ENCODE results near the gene ADAT2. TPM values are rescaled to one million over a fixed set of nuclear protein-coding genes. Genes with fewer than 3 reads are reported as not detected.

Gene ADAT2
- total and polyA plus RNA-seq, 10 of the 15 experiments (the other 5 are each of a cell fraction or from before 2014, with no cell fraction given), result 7.8 to 38.6 (median 17.3) TPM

DNA sequence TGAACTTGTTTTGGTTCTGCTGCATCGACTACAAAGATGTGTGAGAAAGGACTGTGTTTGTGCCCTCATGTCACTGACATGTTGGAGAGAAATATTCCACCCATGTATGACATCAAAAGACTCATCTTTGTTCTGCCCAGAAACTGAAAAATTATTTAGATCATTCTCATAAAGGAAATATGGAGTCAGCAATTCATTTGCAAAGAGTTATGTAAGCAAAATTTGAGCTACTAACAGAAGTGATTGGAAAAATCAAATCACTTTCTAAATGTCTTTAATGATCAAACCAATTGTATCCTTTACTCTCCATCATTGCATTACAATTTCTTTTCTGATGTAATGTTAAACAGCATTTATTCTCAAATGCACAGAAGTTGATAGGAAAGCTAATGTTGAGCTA, 19.3 kb downstream of the ADAT2 start:
- no peaks in the 10 kb centered on the region for H3K79me2 ChIP-seq (ENCODE audit: control insufficient read depth, insufficient read depth, low read length)
- FAIRE-seq (no peak), DNase-seq (ENCODE audit: low read depth, low spot score) (no peak), ATAC-seq (no peak)
- ChIA-PET POLR2A (no interaction called here), SMC1A (ENCODE audit: uncharacterized antibody, unreplicated experiment) (no interaction called here), CTCF (interaction anchor here (1.3 kb wide), 1 partner anchor 82 kb away, joined by 4 read pairs; no protein-coding TSS in a partner anchor), RAD21 (ENCODE audit: unreplicated experiment) (interaction anchor here (1.5 kb wide), 1 partner anchor 405 kb away, joined by 3 read pairs; no protein-coding TSS in a partner anchor)
- in situ Hi-C loops (cut with MboI) (no loop called here), intact Hi-C loops (cut with micrococcal nuclease; ENCODE audit: unreplicated experiment) (no loop called here)
- no TSS peak for BruUV-seq (replicated peaks)
- H3K9ac ChIP-seq (ENCODE audit: control insufficient read depth, insufficient read depth, low read length), result no peak overlapping the region
- TF ChIP-seq ZSCAN29 (IDR thresholded peaks at IDR 0.05) (no peak), SMAD5 (IDR thresholded peaks at IDR 0.05; ENCODE audit: low read depth) (no peak), EGR1 (IDR thresholded peaks at IDR 0.05; ENCODE audit: borderline replicate concordance in 1 of 2, low read depth in 2 of 2, low read length in 2 of 2) (no peak), NR2C1 (IDR thresholded peaks at IDR 0.05) (no peak), ASH2L (IDR thresholded peaks at IDR 0.05; ENCODE audit: borderline replicate concordance, low read depth) (no peak), IKZF2 (IDR thresholded peaks at IDR 0.05) (no peak), RUNX3 (IDR thresholded peaks at IDR 0.05; ENCODE audit: low read length) (no peak), CHD4 (IDR thresholded peaks at IDR 0.05) (no peak)
- TF ChIP-seq, protein P1, sequence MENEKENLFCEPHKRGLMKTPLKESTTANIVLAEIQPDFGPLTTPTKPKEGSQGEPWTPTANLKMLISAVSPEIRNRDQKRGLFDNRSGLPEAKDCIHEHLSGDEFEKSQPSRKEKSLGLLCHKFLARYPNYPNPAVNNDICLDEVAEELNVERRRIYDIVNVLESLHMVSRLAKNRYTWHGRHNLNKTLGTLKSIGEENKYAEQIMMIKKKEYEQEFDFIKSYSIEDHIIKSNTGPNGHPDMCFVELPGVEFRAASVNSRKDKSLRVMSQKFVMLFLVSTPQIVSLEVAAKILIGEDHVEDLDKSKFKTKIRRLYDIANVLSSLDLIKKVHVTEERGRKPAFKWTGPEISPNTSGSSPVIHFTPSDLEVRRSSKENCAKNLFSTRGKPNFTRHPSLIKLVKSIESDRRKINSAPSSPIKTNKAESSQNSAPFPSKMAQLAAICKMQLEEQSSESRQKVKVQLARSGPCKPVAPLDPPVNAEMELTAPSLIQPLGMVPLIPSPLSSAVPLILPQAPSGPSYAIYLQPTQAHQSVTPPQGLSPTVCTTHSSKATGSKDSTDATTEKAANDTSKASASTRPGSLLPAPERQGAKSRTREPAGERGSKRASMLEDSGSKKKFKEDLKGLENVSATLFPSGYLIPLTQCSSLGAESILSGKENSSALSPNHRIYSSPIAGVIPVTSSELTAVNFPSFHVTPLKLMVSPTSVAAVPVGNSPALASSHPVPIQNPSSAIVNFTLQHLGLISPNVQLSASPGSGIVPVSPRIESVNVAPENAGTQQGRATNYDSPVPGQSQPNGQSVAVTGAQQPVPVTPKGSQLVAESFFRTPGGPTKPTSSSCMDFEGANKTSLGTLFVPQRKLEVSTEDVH (IDR thresholded peaks at IDR 0.05; ENCODE audit: low read depth, partially characterized antibody), result no peak
- no peaks in the 10 kb centered on the region for H3K4me1 ChIP-seq (ENCODE audit: control insufficient read depth, insufficient read depth, low read length)
- WGBS (ENCODE audit: insufficient coverage, insufficient replicate concordance, low lambda C conversion rate, missing lambda C conversion rate), result 100% methylated on average over 1 of the region's 1 CpG
- H3K4me3 ChIP-seq, result no peak overlapping the region
- H3K4me2 ChIP-seq (ENCODE audit: control insufficient read depth, insufficient read depth), result no peak overlapping the region
- H3K36me3 ChIP-seq (ENCODE audit: control insufficient read depth in 2 of 2, insufficient read depth in 2 of 2, low read length in 1 of 2), result peaks cover 1 to 8% of the 10 kb centered on the region in 2 experiments; a peak in 3 of 4 replicates
- H3K27me3 ChIP-seq (replicated peaks in 1 of 2; ENCODE audit: control insufficient read depth in 2 of 2, insufficient read depth in 2 of 2, low read length in 1 of 2), result no peaks in the 10 kb centered on the region
- H3K9me3 ChIP-seq (replicated peaks; ENCODE audit: control insufficient read depth, insufficient read depth, low read length), result no peaks in the 10 kb centered on the region
- no peak overlapping the region for H3K27ac ChIP-seq (ENCODE audit: control insufficient read depth, insufficient read depth)
- H2AFZ ChIP-seq (ENCODE audit: control insufficient read depth, low read depth, low read length), result no peak overlapping the region
- no peaks in the 10 kb centered on the region for H4K20me1 ChIP-seq (ENCODE audit: control insufficient read depth, insufficient read depth)

Measured in GM12878 (cell line).